ENCODE measurements around the gene GDA.

GDA gene

GRCh38 chr9:72165326-72165725 lies 16.1 kb downstream of the GDA start:
- Histone ChIP-seq H3K4me2 (ENCODE audit: low read length) (no peak overlapping the region), H3K4me1 (ENCODE audit: low read length) (no peaks in the 10 kb centered on the region), H3K79me2 (ENCODE audit: low read length) (no peaks in the 10 kb centered on the region), H4K20me1 (ENCODE audit: insufficient read depth, low read length) (no peaks in the 10 kb centered on the region), H3K4me3 (ENCODE audit: low read length) (no peak overlapping the region), H3K9ac (ENCODE audit: low read length) (no peak overlapping the region), H3K9me3 (ENCODE audit: insufficient read depth, low read length) (no peaks in the 10 kb centered on the region), H2AFZ (ENCODE audit: low read depth, low read length) (no peak overlapping the region), H3K36me3 (replicated peaks; ENCODE audit: low read depth, low read length) (no peaks in the 10 kb centered on the region), H3K27me3 (ENCODE audit: low read depth, low read length) (no peaks in the 10 kb centered on the region), H3K27ac (ENCODE audit: low read length) (no peak overlapping the region)
- TF ChIP-seq CTCF (IDR thresholded peaks at IDR 0.05; ENCODE audit: low read depth, low read length): no peak
- no peak for TF ChIP-seq EZH2phosphoT487 (IDR thresholded peaks at IDR 0.05; ENCODE audit: low read depth)

- Histone ChIP-seq H2AFZ (ENCODE audit: low read depth, low read length) (no peak overlapping the region), H3K36me3 (replicated peaks; ENCODE audit: low read depth, low read length) (no peaks in the 10 kb centered on the region), H4K20me1 (ENCODE audit: insufficient read depth, low read length) (no peaks in the 10 kb centered on the region), H3K9ac (ENCODE audit: low read length) (no peak overlapping the region), H3K27me3 (ENCODE audit: low read depth, low read length) (no peaks in the 10 kb centered on the region), H3K4me3 (ENCODE audit: low read length) (no peak overlapping the region), H3K4me2 (ENCODE audit: low read length) (no peak overlapping the region), H3K27ac (ENCODE audit: low read length) (no peak overlapping the region), H3K9me3 (ENCODE audit: insufficient read depth, low read length) (no peaks in the 10 kb centered on the region), H3K4me1 (ENCODE audit: low read length) (no peaks in the 10 kb centered on the region), H3K79me2 (ENCODE audit: low read length) (no peaks in the 10 kb centered on the region)
- TF ChIP-seq CTCF (IDR thresholded peaks at IDR 0.05; ENCODE audit: low read depth, low read length) (no peak), EZH2phosphoT487 (IDR thresholded peaks at IDR 0.05; ENCODE audit: low read depth) (no peak)
Observed at GRCh38 chr9:72165821-72166547, 16.7 kb downstream of the GDA start.

GRCh38 chr9:72168075-72168474 lies 18.8 kb downstream of the GDA start:
- Histone ChIP-seq H3K79me2 (ENCODE audit: low read length) (no peaks in the 10 kb centered on the region), H3K36me3 (replicated peaks; ENCODE audit: low read depth, low read length) (no peaks in the 10 kb centered on the region), H2AFZ (ENCODE audit: low read depth, low read length) (no peak overlapping the region), H3K9me3 (ENCODE audit: insufficient read depth, low read length) (no peaks in the 10 kb centered on the region), H3K9ac (ENCODE audit: low read length) (no peak overlapping the region), H3K4me2 (ENCODE audit: low read length) (no peak overlapping the region), H4K20me1 (ENCODE audit: insufficient read depth, low read length) (no peaks in the 10 kb centered on the region), H3K4me3 (ENCODE audit: low read length) (no peak overlapping the region), H3K4me1 (ENCODE audit: low read length) (no peaks in the 10 kb centered on the region), H3K27ac (ENCODE audit: low read length) (no peak overlapping the region), H3K27me3 (ENCODE audit: low read depth, low read length) (no peaks in the 10 kb centered on the region)
- TF ChIP-seq CTCF (IDR thresholded peaks at IDR 0.05; ENCODE audit: low read depth, low read length): no peak
- no peak for TF ChIP-seq EZH2phosphoT487 (IDR thresholded peaks at IDR 0.05; ENCODE audit: low read depth)

- Histone ChIP-seq H3K9me3 (ENCODE audit: insufficient read depth, low read length) (no peaks in the 10 kb centered on the region), H3K79me2 (ENCODE audit: low read length) (no peaks in the 10 kb centered on the region), H3K4me1 (ENCODE audit: low read length) (no peaks in the 10 kb centered on the region), H2AFZ (ENCODE audit: low read depth, low read length) (no peak overlapping the region), H3K9ac (ENCODE audit: low read length) (no peak overlapping the region), H3K27ac (ENCODE audit: low read length) (no peak overlapping the region), H3K36me3 (replicated peaks; ENCODE audit: low read depth, low read length) (no peaks in the 10 kb centered on the region), H3K4me3 (ENCODE audit: low read length) (no peak overlapping the region), H3K4me2 (ENCODE audit: low read length) (no peak overlapping the region), H4K20me1 (ENCODE audit: insufficient read depth, low read length) (no peaks in the 10 kb centered on the region), H3K27me3 (ENCODE audit: low read depth, low read length) (no peaks in the 10 kb centered on the region)
- TF ChIP-seq EZH2phosphoT487 (IDR thresholded peaks at IDR 0.05; ENCODE audit: low read depth): no peak
- no peak for TF ChIP-seq CTCF (IDR thresholded peaks at IDR 0.05; ENCODE audit: low read depth, low read length)
Observed at GRCh38 chr9:72169178-72169577, 19.9 kb downstream of the GDA start.
